HepG2 (cell line): ENCODE data around the gene CLEC16A. TPM values are rescaled to one million over a fixed set of nuclear protein-coding genes. Genes with fewer than 3 reads are reported as not detected.
A peak's percentile ranks its signal among the peaks of the same experiment; 100 is the strongest.

ENCODE experiments used
- AGO2 ChIP-seq: fragments of 200-400 bp; formaldehyde crosslinking; optimal IDR thresholded peaks from 2 replicates; pipeline ENCODE3; 2017; ENCODE audit warnings: mild to moderate bottlenecking, low read depth, low read length, moderate library complexity
- ATRX ChIP-seq: sonication (generic); formaldehyde crosslinking; IDR thresholded peaks from 2 replicates; pipeline ENCODE4 v1.4.0; 2020; ENCODE audit warnings: missing genetic modification reagents, borderline replicate concordance
- CTCF ChIP-seq: sonication (generic); formaldehyde crosslinking; IDR thresholded peaks from 2 replicates; pipeline ENCODE4 v1.5.0; 2020; ENCODE audit warnings: mild to moderate bottlenecking, missing genetic modification reagents, moderate library complexity
- ETV6 ChIP-seq: sonication (generic); formaldehyde crosslinking; conservative IDR thresholded peaks from 2 replicates; pipeline ENCODE4 v1.4.0; 2020; ENCODE audit warnings: missing genetic modification reagents
- GABPB1 ChIP-seq: IDR thresholded peaks from 2 replicates; pipeline ENCODE4 v1.6.1; 2016; ENCODE audit warnings: mild to moderate bottlenecking, missing genetic modification reagents, moderate library complexity, missing compliant biosample characterization
- HMGA1 ChIP-seq: sonication (generic); formaldehyde crosslinking; conservative IDR thresholded peaks from 2 replicates; pipeline ENCODE4 v1.4.0; 2020; ENCODE audit warnings: missing genetic modification reagents
- HNRNPLL ChIP-seq: fragments of 200-400 bp; formaldehyde crosslinking; IDR thresholded peaks from 2 replicates; pipeline ENCODE4 v1.6.1; 2017; ENCODE audit warnings: mild to moderate bottlenecking, low read depth, low read length; ENCODE audit not compliant: poor library complexity, severe bottlenecking
- POLR2G ChIP-seq: fragments of 200-400 bp; formaldehyde crosslinking; IDR thresholded peaks from 2 replicates; pipeline ENCODE4 v1.6.1; 2018; ENCODE audit warnings: mild to moderate bottlenecking, low read depth, low read length, moderate library complexity
- RAD21 ChIP-seq: fragments of 450-650 bp; formaldehyde crosslinking; IDR thresholded peaks from 2 replicates; pipeline ENCODE4 v1.5.0; 2020; ENCODE audit warnings: mild to moderate bottlenecking
- ZFX ChIP-seq: sonication (generic); formaldehyde crosslinking; IDR thresholded peaks from 2 replicates; pipeline ENCODE4 v1.4.0; 2020; ENCODE audit warnings: mild to moderate bottlenecking, low read depth, missing genetic modification reagents, moderate library complexity
- ZNF143 ChIP-seq: sonication (generic); formaldehyde crosslinking; IDR thresholded peaks from 2 replicates; pipeline ENCODE4 v1.4.0; 2020; ENCODE audit warnings: missing genetic modification reagents
- ZNF225 ChIP-seq: sonication (generic); formaldehyde crosslinking; IDR thresholded peaks from 2 replicates; pipeline ENCODE4 v1.4.0; 2020; ENCODE audit warnings: mild to moderate bottlenecking, missing genetic modification reagents
- ZNF547 ChIP-seq: sonication (generic); formaldehyde crosslinking; IDR thresholded peaks from 2 replicates; pipeline ENCODE4 v1.5.1; 2020; ENCODE audit warnings: mild to moderate bottlenecking, missing genetic modification reagents
- polyA plus RNA-seq, 8 experiments: library from polyadenylated mRNA; depleted of rRNA in 3 of 8; stranded (reverse) in 7 of 8; unstranded in 1 of 8; fragments of >200 nt; fragmentation: Illumina TruSeq in 4 of 8; extraction: Trizol in 4 of 8; gene quantifications; 2 replicates each; pipeline versions ENCODE4 v1.2.1 to v1.2.3, GENCODE V29; 2011 to 2016; ENCODE audit warnings: low read depth in 4 of 8, missing spikeins in 1 of 8, mixed read lengths in 1 of 8; ENCODE audit not compliant: insufficient read depth in 1 of 8
- total RNA-seq, 5 experiments: library from RNA; depleted of rRNA; stranded (reverse); fragments of >200 nt; fragmentation: Illumina TruSeq; extraction: Trizol; gene quantifications; 2 replicates each; pipeline ENCODE4 v1.2.3, GENCODE V29; 2016; ENCODE audit warnings: low read depth in 1 of 5
- TF ChIP-seq, protein P1 (sequence below): sonication (generic); formaldehyde crosslinking; IDR thresholded peaks from 2 replicates; pipeline ENCODE4 v1.5.1; 2020; ENCODE audit warnings: mild to moderate bottlenecking, missing genetic modification reagents, moderate library complexity
- TF ChIP-seq, protein P2 (sequence below): sonication (generic); formaldehyde crosslinking; IDR thresholded peaks from 2 replicates; pipeline ENCODE4 v1.4.0; 2020; ENCODE audit warnings: missing genetic modification reagents, mild to moderate bottlenecking, borderline replicate concordance
- TF ChIP-seq, protein P3 (sequence below): sonication (generic); formaldehyde crosslinking; IDR thresholded peaks from 2 replicates; pipeline ENCODE4 v1.4.0; 2020; ENCODE audit warnings: mild to moderate bottlenecking, missing genetic modification reagents
- TF ChIP-seq, protein P4 (sequence below): IDR thresholded peaks from 2 replicates; pipeline ENCODE4 v1.6.1; 2012; ENCODE audit warnings: inconsistent platforms

CLEC16A gene
- total and polyA plus RNA-seq, 2 of the 13 experiments (the other 11 are each of a cell fraction or from before 2014, with no cell fraction given): 8.5 to 10.3 TPM

- TF ChIP-seq POLR2G: 0 out of 2 replicates have a peak, but pooled peaks have one; percentile 30
- peak; percentile 58 for TF ChIP-seq CTCF (CRISPR knock-in tag)
- 0 out of 2 replicates have a peak, but pooled peaks have one; percentile 28 for TF ChIP-seq ZNF547
- TF ChIP-seq ZFX: peak; percentile 35; the same call in 1 of the 2 replicates
- TF ChIP-seq, protein P1, sequence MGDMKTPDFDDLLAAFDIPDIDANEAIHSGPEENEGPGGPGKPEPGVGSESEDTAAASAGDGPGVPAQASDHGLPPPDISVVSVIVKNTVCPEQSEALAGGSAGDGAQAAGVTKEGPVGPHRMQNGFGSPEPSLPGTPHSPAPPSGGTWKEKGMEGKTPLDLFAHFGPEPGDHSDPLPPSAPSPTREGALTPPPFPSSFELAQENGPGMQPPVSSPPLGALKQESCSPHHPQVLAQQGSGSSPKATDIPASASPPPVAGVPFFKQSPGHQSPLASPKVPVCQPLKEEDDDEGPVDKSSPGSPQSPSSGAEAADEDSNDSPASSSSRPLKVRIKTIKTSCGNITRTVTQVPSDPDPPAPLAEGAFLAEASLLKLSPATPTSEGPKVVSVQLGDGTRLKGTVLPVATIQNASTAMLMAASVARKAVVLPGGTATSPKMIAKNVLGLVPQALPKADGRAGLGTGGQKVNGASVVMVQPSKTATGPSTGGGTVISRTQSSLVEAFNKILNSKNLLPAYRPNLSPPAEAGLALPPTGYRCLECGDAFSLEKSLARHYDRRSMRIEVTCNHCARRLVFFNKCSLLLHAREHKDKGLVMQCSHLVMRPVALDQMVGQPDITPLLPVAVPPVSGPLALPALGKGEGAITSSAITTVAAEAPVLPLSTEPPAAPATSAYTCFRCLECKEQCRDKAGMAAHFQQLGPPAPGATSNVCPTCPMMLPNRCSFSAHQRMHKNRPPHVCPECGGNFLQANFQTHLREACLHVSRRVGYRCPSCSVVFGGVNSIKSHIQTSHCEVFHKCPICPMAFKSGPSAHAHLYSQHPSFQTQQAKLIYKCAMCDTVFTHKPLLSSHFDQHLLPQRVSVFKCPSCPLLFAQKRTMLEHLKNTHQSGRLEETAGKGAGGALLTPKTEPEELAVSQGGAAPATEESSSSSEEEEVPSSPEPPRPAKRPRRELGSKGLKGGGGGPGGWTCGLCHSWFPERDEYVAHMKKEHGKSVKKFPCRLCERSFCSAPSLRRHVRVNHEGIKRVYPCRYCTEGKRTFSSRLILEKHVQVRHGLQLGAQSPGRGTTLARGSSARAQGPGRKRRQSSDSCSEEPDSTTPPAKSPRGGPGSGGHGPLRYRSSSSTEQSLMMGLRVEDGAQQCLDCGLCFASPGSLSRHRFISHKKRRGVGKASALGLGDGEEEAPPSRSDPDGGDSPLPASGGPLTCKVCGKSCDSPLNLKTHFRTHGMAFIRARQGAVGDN (CRISPR knock-in tag): peak; percentile 58
- TF ChIP-seq AGO2: peak; percentile 30
- TF ChIP-seq HNRNPLL: peak; percentile 32
- TF ChIP-seq, protein P2, sequence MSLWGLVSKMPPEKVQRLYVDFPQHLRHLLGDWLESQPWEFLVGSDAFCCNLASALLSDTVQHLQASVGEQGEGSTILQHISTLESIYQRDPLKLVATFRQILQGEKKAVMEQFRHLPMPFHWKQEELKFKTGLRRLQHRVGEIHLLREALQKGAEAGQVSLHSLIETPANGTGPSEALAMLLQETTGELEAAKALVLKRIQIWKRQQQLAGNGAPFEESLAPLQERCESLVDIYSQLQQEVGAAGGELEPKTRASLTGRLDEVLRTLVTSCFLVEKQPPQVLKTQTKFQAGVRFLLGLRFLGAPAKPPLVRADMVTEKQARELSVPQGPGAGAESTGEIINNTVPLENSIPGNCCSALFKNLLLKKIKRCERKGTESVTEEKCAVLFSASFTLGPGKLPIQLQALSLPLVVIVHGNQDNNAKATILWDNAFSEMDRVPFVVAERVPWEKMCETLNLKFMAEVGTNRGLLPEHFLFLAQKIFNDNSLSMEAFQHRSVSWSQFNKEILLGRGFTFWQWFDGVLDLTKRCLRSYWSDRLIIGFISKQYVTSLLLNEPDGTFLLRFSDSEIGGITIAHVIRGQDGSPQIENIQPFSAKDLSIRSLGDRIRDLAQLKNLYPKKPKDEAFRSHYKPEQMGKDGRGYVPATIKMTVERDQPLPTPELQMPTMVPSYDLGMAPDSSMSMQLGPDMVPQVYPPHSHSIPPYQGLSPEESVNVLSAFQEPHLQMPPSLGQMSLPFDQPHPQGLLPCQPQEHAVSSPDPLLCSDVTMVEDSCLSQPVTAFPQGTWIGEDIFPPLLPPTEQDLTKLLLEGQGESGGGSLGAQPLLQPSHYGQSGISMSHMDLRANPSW: no peak
- TF ChIP-seq RAD21 (CRISPR knock-in tag): 0 out of 2 replicates have a peak, but pooled peaks have one; percentile 32
- TF ChIP-seq ATRX (CRISPR knock-in tag): no peak
- TF ChIP-seq ZNF143 (CRISPR knock-in tag): no peak
- peak; percentile 59; the same call in 1 of the 2 replicates for TF ChIP-seq ZNF225 (CRISPR knock-in tag)
- TF ChIP-seq, protein P3, sequence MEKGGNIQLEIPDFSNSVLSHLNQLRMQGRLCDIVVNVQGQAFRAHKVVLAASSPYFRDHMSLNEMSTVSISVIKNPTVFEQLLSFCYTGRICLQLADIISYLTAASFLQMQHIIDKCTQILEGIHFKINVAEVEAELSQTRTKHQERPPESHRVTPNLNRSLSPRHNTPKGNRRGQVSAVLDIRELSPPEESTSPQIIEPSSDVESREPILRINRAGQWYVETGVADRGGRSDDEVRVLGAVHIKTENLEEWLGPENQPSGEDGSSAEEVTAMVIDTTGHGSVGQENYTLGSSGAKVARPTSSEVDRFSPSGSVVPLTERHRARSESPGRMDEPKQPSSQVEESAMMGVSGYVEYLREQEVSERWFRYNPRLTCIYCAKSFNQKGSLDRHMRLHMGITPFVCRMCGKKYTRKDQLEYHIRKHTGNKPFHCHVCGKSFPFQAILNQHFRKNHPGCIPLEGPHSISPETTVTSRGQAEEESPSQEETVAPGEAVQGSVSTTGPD (CRISPR knock-in tag): no peak
- 0 out of 2 replicates have a peak, but pooled peaks have one; percentile 14 for TF ChIP-seq GABPB1
- TF ChIP-seq, protein P4, sequence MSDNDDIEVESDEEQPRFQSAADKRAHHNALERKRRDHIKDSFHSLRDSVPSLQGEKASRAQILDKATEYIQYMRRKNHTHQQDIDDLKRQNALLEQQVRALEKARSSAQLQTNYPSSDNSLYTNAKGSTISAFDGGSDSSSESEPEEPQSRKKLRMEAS: 0 out of 2 replicates have a peak, but pooled peaks have one; percentile 63
- 0 out of 2 replicates have a peak, but pooled peaks have one; percentile 32 for TF ChIP-seq ETV6 (CRISPR knock-in tag)
- TF ChIP-seq HMGA1: no peak
- TF ChIP-seq, all 625 proteins: peak for 20
These were observed 238.9 kb downstream of the CLEC16A start (continued) for GRCh38 chr16:11183035-11183812.
